ENCODE data around the gene STK24. TPM values are rescaled to one million over a fixed set of nuclear protein-coding genes. Genes with fewer than 3 reads are reported as not detected.
"Not testable (repeated sequence)": the region's sequence is repeated elsewhere in the genome, so short reads cannot be mapped to it uniquely, and the experiment has no call there.

Gene STK24
- 86.5 TPM for total RNA-seq

GRCh38 chr13:98576963-98577835 is at the start of gene STK24:
STK24 (minus strand) TSS chr13:98577107; CDS start chr13:98576786, 321 bp downstream.
- H3K4me3 ChIP-seq (ENCODE audit: low read length) = peak within 1 kb of the TSS; percentile 82
- H3K27me3 ChIP-seq (ENCODE audit: insufficient read depth, low read length) = no peaks in the 10 kb centered on the region
- peaks cover 47% of the 10 kb centered on the region for H3K4me1 ChIP-seq (ENCODE audit: insufficient read depth, low read length)
- H3K9me3 ChIP-seq (ENCODE audit: low read depth, low read length) = no peaks in the 10 kb centered on the region

DNA sequence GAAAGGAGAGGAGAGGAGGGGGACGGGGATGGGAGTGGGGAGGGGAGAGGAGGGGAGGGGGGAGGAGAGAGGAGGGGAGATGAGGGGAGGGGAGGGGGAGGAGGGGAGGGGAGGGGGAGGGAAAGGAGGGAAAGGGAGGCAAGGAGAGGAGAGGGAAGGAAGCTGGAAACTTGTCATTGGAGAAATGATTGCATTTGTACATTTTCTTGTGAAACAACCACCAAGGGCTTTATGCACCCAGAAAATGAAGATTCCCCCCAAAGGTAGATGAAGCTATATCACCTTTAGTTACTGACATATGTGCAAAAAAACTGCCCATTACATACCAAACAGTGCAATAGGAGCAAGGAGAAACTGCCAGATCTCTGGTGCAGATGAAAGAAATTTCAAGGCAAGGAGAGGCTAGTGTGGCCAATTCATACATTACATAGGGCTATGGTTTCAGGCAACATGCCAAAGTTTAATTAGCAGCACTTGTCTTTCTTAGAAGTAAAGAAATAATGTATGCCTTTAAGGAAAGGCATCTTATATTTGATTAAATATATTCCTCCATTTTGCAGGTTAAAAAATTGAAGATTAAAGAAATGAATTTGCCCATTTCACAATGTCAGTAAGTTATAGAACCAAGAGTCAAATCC is 49.5 kb upstream of the STK24 start:
- Histone ChIP-seq H3K4me3 (ENCODE audit: low read length) (no peak overlapping the region), H3K9me3 (ENCODE audit: low read depth, low read length) (no peaks in the 10 kb centered on the region), H3K4me1 (ENCODE audit: insufficient read depth, low read length) (no peaks in the 10 kb centered on the region), H3K27me3 (ENCODE audit: insufficient read depth, low read length) (no peaks in the 10 kb centered on the region)

GRCh38 chr13:98624589-98624988 is 47.7 kb upstream of the STK24 start:
- not testable (repeated sequence) for H3K27me3 ChIP-seq (ENCODE audit: insufficient read depth, low read length); H3K4me1 ChIP-seq (ENCODE audit: insufficient read depth, low read length); H3K9me3 ChIP-seq (ENCODE audit: low read depth, low read length); H3K4me3 ChIP-seq (ENCODE audit: low read length)

GRCh38 chr13:98622931-98623331 is 46.0 kb upstream of the STK24 start:
- H3K27me3 ChIP-seq (ENCODE audit: insufficient read depth, low read length) = no peaks in the 10 kb centered on the region
- H3K4me1 ChIP-seq (ENCODE audit: insufficient read depth, low read length) = no peaks in the 10 kb centered on the region
- no peaks in the 10 kb centered on the region for H3K9me3 ChIP-seq (ENCODE audit: low read depth, low read length)
- no peak overlapping the region for H3K4me3 ChIP-seq (ENCODE audit: low read length)

- H3K4me1 ChIP-seq (ENCODE audit: insufficient read depth, low read length) = no peaks in the 10 kb centered on the region
- H3K27me3 ChIP-seq (ENCODE audit: insufficient read depth, low read length) = no peaks in the 10 kb centered on the region
- H3K9me3 ChIP-seq (ENCODE audit: low read depth, low read length) = no peaks in the 10 kb centered on the region
Measured at GRCh38 chr13:98619556-98619955, 42.6 kb upstream of the STK24 start.

GRCh38 chr13:98615595-98615994 is 38.7 kb upstream of the STK24 start:
- not testable (repeated sequence) for H3K9me3 ChIP-seq (ENCODE audit: low read depth, low read length); H3K4me1 ChIP-seq (ENCODE audit: insufficient read depth, low read length); H3K27me3 ChIP-seq (ENCODE audit: insufficient read depth, low read length); H3K4me3 ChIP-seq (ENCODE audit: low read length)

More at GRCh38 chr13:98619556-98619955, 42.6 kb upstream of the STK24 start:
- H3K4me3 ChIP-seq (ENCODE audit: low read length) = no peak overlapping the region

DNA sequence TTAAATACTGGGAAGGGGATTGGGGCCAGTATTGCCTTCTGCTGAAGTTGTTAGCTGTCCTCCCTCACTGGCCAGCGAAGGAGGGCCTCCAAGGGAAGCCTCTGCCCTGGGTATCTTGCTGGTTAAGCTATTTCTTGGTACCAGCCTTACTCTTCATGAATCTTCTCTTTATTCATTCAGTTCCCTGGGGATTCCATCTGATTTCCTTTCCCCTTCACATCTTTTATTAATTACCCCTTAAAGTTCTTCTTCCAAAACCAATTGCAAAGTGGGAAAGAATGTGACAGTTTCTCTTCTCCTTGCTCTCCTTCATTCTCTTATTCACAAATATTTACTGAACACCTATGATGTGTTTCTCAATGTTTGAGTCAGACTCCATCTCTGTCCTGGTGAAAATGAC is 36.7 kb upstream of the STK24 start:
- no peaks in the 10 kb centered on the region for H3K9me3 ChIP-seq (ENCODE audit: low read depth, low read length)
- H3K4me3 ChIP-seq (ENCODE audit: low read length) = no peak overlapping the region
- no peaks in the 10 kb centered on the region for H3K27me3 ChIP-seq (ENCODE audit: insufficient read depth, low read length)
- no peaks in the 10 kb centered on the region for H3K4me1 ChIP-seq (ENCODE audit: insufficient read depth, low read length)

DNA sequence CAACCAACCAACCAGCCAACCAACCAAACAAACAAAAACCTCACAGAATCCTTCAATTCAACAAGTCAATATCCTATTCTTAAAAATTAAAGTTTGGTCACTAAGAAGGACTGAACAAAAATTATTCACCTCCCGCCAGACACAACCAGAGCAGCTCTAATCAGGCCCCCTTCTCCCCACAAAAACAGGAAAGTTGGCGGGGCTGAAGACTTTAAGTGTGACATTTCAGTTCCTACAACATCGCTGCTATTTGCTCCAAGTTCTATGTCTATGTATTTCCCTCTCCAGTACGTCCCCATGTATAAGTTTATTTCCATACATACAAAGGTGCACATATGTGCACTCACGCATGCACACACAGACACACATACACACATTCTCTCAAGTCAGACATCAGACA is 32.8 kb upstream of the STK24 start:
- Histone ChIP-seq H3K4me1 (ENCODE audit: insufficient read depth, low read length) (no peaks in the 10 kb centered on the region), H3K4me3 (ENCODE audit: low read length) (no peak overlapping the region), H3K27me3 (ENCODE audit: insufficient read depth, low read length) (no peaks in the 10 kb centered on the region), H3K9me3 (ENCODE audit: low read depth, low read length) (no peaks in the 10 kb centered on the region)

DNA sequence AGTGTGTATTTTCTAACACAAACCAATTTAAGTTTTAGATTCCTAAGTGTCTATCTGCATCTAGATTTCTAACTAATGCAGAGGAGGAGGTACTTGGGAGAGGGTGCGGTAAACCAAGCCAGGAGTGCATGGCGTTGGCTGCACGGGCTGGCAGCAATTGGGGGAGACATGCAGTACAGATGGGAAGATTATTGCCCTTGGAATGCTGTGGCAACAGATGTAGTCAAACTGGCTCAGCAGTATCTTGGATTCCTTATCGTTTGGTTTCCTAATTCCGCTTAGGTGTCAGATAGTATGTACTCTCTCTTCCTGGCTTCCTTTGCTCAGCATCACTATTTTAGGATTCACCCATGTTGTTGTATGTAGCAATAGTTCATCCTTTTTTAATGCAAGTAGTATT is 29.4 kb upstream of the STK24 start:
- no peaks in the 10 kb centered on the region for H3K4me1 ChIP-seq (ENCODE audit: insufficient read depth, low read length)
- no peaks in the 10 kb centered on the region for H3K9me3 ChIP-seq (ENCODE audit: low read depth, low read length)
- no peaks in the 10 kb centered on the region for H3K27me3 ChIP-seq (ENCODE audit: insufficient read depth, low read length)
- no peak overlapping the region for H3K4me3 ChIP-seq (ENCODE audit: low read length)

DNA sequence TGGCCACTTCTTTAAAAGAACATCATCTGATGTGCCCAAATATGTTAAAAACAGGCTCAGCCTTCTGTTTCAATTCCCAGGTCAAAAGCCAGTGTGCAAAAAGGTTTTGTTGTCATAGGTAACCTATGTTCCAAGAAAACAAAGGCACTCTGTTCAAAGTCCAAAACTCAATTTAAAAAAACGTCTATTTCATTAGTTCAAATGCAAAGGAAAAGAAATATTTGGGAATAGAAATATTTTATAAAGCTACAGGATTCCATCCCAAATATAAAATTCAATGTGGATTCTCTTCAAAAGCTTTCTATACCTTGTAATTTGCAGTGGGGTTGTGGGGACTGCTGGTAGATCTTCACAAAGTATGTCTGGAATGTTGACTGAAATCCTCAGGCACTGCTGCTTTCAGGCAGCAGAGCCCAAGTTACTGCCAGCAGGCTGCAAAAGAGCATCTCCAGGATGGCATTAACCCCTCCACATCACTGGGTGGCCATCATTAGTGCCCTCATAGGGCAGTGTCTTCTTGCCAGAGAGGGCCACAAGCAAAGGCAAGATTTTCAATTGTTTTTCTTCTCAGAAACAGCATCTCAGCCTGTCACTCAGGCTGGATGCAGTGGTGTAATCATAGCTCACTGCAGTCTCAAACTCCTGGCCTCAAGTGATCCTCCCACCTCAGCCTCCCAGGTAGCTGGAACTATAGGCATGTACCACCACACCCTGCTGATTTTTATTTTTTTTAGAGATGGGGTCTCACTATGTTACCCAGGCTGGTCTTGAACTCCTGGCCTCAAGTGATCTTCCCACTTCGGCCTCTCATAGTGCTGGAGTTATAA is 22.8 kb upstream of the STK24 start:
- H3K4me3 ChIP-seq (ENCODE audit: low read length) = no peak overlapping the region
- no peaks in the 10 kb centered on the region for H3K4me1 ChIP-seq (ENCODE audit: insufficient read depth, low read length)
- no peaks in the 10 kb centered on the region for H3K9me3 ChIP-seq (ENCODE audit: low read depth, low read length)
- no peaks in the 10 kb centered on the region for H3K27me3 ChIP-seq (ENCODE audit: insufficient read depth, low read length)

DNA sequence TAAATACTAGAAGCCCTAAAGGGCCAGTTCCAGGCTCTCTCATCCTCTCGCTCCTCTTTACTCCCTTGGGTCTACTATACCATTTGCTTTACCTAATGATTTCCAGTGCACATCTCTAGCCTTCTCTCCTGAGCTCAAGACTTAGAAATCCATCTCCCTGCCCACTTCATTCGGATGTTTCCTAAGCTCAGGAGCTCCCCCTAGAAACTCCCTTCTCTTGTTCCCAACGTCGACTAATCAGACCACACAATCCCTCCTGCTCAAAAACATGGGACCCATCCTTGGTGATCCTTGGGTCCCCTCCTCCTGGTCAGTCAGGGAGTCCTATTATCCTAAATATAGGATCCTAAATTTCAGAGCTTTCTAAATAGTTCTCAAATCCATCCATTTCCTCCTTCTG is 21.1 kb upstream of the STK24 start:
- Histone ChIP-seq H3K4me3 (ENCODE audit: low read length) (no peak overlapping the region), H3K9me3 (ENCODE audit: low read depth, low read length) (no peaks in the 10 kb centered on the region), H3K27me3 (ENCODE audit: insufficient read depth, low read length) (no peaks in the 10 kb centered on the region)

DNA sequence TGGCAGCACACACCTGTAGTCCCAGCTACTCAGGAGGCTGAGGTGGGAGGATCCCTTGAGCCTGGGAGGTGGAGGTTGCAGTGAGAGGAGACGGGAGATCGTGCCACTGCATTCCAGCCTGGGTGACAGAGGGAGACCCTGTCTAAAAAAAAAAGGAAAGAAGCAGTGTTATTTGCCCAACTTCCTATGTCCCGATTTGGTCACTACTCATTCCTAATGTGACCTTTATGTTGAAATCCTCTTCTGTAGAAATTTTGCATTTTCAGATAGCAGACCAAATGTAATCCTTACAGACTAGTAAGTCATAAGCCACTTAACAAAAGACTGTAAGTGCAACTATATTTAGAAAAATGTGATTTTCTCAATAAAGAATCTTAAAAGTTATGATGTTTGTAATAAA is 18.2 kb upstream of the STK24 start:
- no peak overlapping the region for H3K4me3 ChIP-seq (ENCODE audit: low read length)
- H3K4me1 ChIP-seq (ENCODE audit: insufficient read depth, low read length) = no peaks in the 10 kb centered on the region
- H3K9me3 ChIP-seq (ENCODE audit: low read depth, low read length) = no peaks in the 10 kb centered on the region
- no peaks in the 10 kb centered on the region for H3K27me3 ChIP-seq (ENCODE audit: insufficient read depth, low read length)

More for the DNA sequence above, 21.1 kb upstream of the STK24 start:
- H3K4me1 ChIP-seq (ENCODE audit: insufficient read depth, low read length) = no peaks in the 10 kb centered on the region

GRCh38 chr13:98592362-98592732 is 15.4 kb upstream of the STK24 start:
- Histone ChIP-seq H3K4me3 (ENCODE audit: low read length) (no peak overlapping the region), H3K27me3 (ENCODE audit: insufficient read depth, low read length) (no peaks in the 10 kb centered on the region), H3K4me1 (ENCODE audit: insufficient read depth, low read length) (no peaks in the 10 kb centered on the region), H3K9me3 (ENCODE audit: low read depth, low read length) (no peaks in the 10 kb centered on the region)

DNA sequence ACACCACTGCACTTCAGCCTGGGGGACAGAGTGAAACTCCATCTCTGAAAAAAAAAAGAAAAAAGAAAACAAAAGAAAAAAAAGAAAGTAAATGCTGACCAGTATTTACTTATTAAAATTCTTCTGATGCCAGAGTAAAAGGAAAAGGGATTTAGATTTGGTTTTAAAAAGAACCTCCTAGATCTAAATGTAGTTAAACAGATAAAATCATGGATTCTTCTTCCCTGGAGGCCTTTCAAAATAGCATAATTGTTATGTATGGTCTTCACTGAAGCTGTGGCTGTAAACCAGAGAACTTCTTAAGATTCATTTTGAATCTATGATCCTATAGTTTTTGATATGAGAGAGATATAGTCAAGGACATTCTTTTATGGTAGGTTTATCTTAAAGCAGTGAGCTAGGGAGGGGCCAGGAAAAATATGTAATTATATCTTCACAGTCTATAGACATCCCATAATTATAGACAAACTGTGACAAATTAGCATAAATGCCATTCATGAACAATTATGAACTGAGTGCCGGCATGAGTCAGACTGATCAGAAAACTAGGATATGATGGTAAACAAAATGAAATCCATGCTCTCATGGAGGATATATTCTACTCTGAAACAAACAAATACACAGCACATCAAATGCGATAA is 14.9 kb upstream of the STK24 start:
- H3K9me3 ChIP-seq (ENCODE audit: low read depth, low read length) = no peaks in the 10 kb centered on the region
- H3K27me3 ChIP-seq (ENCODE audit: insufficient read depth, low read length) = no peaks in the 10 kb centered on the region
- H3K4me3 ChIP-seq (ENCODE audit: low read length) = no peak overlapping the region
- H3K4me1 ChIP-seq (ENCODE audit: insufficient read depth, low read length) = no peaks in the 10 kb centered on the region

DNA sequence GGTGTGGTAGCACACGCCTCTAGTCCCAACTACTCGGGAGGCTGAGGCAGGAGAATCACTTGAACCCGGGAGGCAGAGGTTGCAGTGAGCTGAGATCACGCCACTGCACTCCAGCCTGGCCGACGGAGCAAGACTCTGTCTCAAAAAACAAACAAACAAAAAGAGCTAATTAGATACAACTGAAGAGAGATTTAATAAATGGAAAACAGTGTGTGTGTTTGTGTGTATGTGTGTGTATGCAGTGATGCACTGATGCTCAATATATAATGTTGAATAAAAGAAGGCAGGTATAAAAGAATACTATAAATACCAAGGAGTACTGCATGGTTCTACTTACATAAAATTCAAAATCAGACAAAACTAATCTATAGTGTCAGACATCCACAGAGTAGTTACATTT is 13.6 kb upstream of the STK24 start:
- H3K4me3 ChIP-seq (ENCODE audit: low read length); H3K9me3 ChIP-seq (ENCODE audit: low read depth, low read length); H3K27me3 ChIP-seq (ENCODE audit: insufficient read depth, low read length); H3K4me1 ChIP-seq (ENCODE audit: insufficient read depth, low read length): not testable (repeated sequence)
